GM21576 (cell line): ENCODE results near the gene MTHFSD.

Experiments
- ATAC-seq: cut with Tn5 transposase; IDR thresholded peaks from one replicate; pipeline ENCODE4 v1.9.1; 2021; ENCODE audit warnings: mild to moderate bottlenecking, moderate library complexity; ENCODE audit not compliant: unreplicated experiment

Gene MTHFSD

GRCh38 chr16:86584071-86584685 lies 29.1 kb upstream of the MTHFSD start:
- no peak for ATAC-seq

- no peak for ATAC-seq
Observed at GRCh38 chr16:86581458-86581857, 26.4 kb upstream of the MTHFSD start.

- ATAC-seq = no peak
Observed at GRCh38 chr16:86580791-86581170, 25.7 kb upstream of the MTHFSD start.

- ATAC-seq = no peak
Observed at GRCh38 chr16:86580063-86580790, 25.2 kb upstream of the MTHFSD start.

- ATAC-seq = no peak
Observed at GRCh38 chr16:86579268-86580062, 24.4 kb upstream of the MTHFSD start.

- no peak for ATAC-seq
Observed at GRCh38 chr16:86578611-86579267, 23.7 kb upstream of the MTHFSD start.

- no peak for ATAC-seq
Observed at GRCh38 chr16:86578061-86578599, 23.1 kb upstream of the MTHFSD start, which contains the start of gene FOXL1. Gene FOXL1, plus strand, starts transcription at chr16:86578549. Its CDS starts 175 bp downstream, at chr16:86578724.

GRCh38 chr16:86577314-86577971 lies 22.4 kb upstream of the MTHFSD start:
- no peak for ATAC-seq

GRCh38 chr16:86576591-86577313 lies 21.7 kb upstream of the MTHFSD start:
- ATAC-seq = no peak

- no peak for ATAC-seq
Observed at GRCh38 chr16:86575754-86576557, 20.9 kb upstream of the MTHFSD start.

GRCh38 chr16:86575095-86575685 lies 20.2 kb upstream of the MTHFSD start:
- no peak for ATAC-seq

GRCh38 chr16:86574646-86575045 lies 19.6 kb upstream of the MTHFSD start:
- ATAC-seq = no peak

- ATAC-seq = no peak
Observed at GRCh38 chr16:86573646-86574508, 18.8 kb upstream of the MTHFSD start.

- no peak for ATAC-seq
Observed at GRCh38 chr16:86573215-86573614, 18.2 kb upstream of the MTHFSD start.

GRCh38 chr16:86572606-86573005 lies 17.6 kb upstream of the MTHFSD start:
- ATAC-seq = no peak

GRCh38 chr16:86572041-86572521 lies 17.0 kb upstream of the MTHFSD start:
- ATAC-seq = no peak

- no peak for ATAC-seq
Observed at GRCh38 chr16:86571530-86571915, 16.5 kb upstream of the MTHFSD start.
